HEK293T (cell line): ENCODE measurements around the gene TXLNG.

Source experiments
- ARNT ChIP-seq: fragments of 450-650 bp; IDR thresholded peaks from 2 replicates; pipeline ENCODE4 v1.6.1; 2017; ENCODE audit warnings: mild to moderate bottlenecking
- ELF4 ChIP-seq: fragments of 450-650 bp; IDR thresholded peaks from 2 replicates; pipeline ENCODE4 v1.6.1; 2017; ENCODE audit warnings: antibody characterized with exemption
- FOXA1 ChIP-seq: fragments of 450-650 bp; IDR thresholded peaks from 2 replicates; pipeline ENCODE4 v1.6.1; 2016; ENCODE audit warnings: mild to moderate bottlenecking
- FOXK2 ChIP-seq: fragments of 450-650 bp; IDR thresholded peaks from 2 replicates; pipeline ENCODE4 v1.6.1; 2016; ENCODE audit warnings: mild to moderate bottlenecking
- FOXM1 ChIP-seq: fragments of 450-650 bp; IDR thresholded peaks from 2 replicates; pipeline ENCODE4 v1.6.1; 2017; ENCODE audit warnings: mild to moderate bottlenecking, borderline replicate concordance
- HDGF ChIP-seq: fragments of 450-650 bp; IDR thresholded peaks from 2 replicates; pipeline ENCODE4 v1.6.1; 2017; ENCODE audit warnings: antibody characterized with exemption, borderline replicate concordance
- L3MBTL2 ChIP-seq: fragments of 450-650 bp; conservative IDR thresholded peaks from 2 replicates; pipeline ENCODE4 v1.6.1; 2016; ENCODE audit warnings: mild to moderate bottlenecking
- NFRKB ChIP-seq: fragments of 450-650 bp; IDR thresholded peaks from 2 replicates; pipeline ENCODE4 v1.6.1; 2016; ENCODE audit warnings: mild to moderate bottlenecking, moderate library complexity
- PKNOX1 ChIP-seq: fragments of 450-650 bp; IDR thresholded peaks from 2 replicates; pipeline ENCODE4 v1.6.1; 2016
- SP1 ChIP-seq: fragments of 450-650 bp; IDR thresholded peaks from 2 replicates; pipeline ENCODE4 v1.6.1; 2017
- SUZ12 ChIP-seq: fragments of 450-650 bp; IDR thresholded peaks from 2 replicates; pipeline ENCODE4 v1.6.1; 2016; ENCODE audit warnings: mild to moderate bottlenecking
- TARDBP ChIP-seq: fragments of 450-650 bp; IDR thresholded peaks from 2 replicates; pipeline ENCODE4 v1.6.1; 2016

GRCh38 chrX:16822723-16823122 is 36.5 kb downstream of the TXLNG start:
- TF ChIP-seq TARDBP (no peak), FOXA1 (no peak), FOXM1 (no peak), SUZ12 (no peak), FOXK2 (no peak), L3MBTL2 (no peak), PKNOX1 (no peak), ARNT (no peak), SP1 (no peak), ELF4 (no peak), HDGF (no peak), NFRKB (no peak)
